NCI-H187 (cell line): ENCODE data around the gene CRIP1.

Experiments used
- DNase-seq, 2 experiments: peaks; one replicate each; lab custom pipeline; 2025; lab: John Stamatoyannopoulos, UW

CRIP1 gene

GRCh38 chr14:105450864-105451720 is 35.6 kb upstream of the CRIP1 start:
- no peak for DNase-seq

- no peak for DNase-seq
Observed at GRCh38 chr14:105452963-105453362, 33.7 kb upstream of the CRIP1 start.

- DNase-seq = no peak
Observed at GRCh38 chr14:105453847-105454246, 32.8 kb upstream of the CRIP1 start.

- DNase-seq = no peak
Observed at GRCh38 chr14:105455086-105455640, 31.5 kb upstream of the CRIP1 start.

GRCh38 chr14:105455766-105456660 is 30.7 kb upstream of the CRIP1 start:
- DNase-seq = no peak

- no peak for DNase-seq
Observed at GRCh38 chr14:105456736-105457617, 29.7 kb upstream of the CRIP1 start.

GRCh38 chr14:105458010-105458409 is 28.7 kb upstream of the CRIP1 start:
- DNase-seq = no peak

GRCh38 chr14:105458571-105458970 is 28.1 kb upstream of the CRIP1 start:
- DNase-seq = no peak

- DNase-seq = no peak
Observed at GRCh38 chr14:105460116-105460515, 26.6 kb upstream of the CRIP1 start.

- DNase-seq = no peak
Observed at GRCh38 chr14:105460616-105461015, 26.1 kb upstream of the CRIP1 start.

GRCh38 chr14:105461903-105462302 is 24.8 kb upstream of the CRIP1 start:
- DNase-seq = no peak

- no peak for DNase-seq
Observed at GRCh38 chr14:105464501-105464900, 22.2 kb upstream of the CRIP1 start.

- DNase-seq = no peak
Observed at GRCh38 chr14:105465209-105466031, 21.3 kb upstream of the CRIP1 start.

- DNase-seq = no peak
Observed at GRCh38 chr14:105466531-105467248, 20.0 kb upstream of the CRIP1 start.

- no peak for DNase-seq
Observed at GRCh38 chr14:105467249-105467941, 19.3 kb upstream of the CRIP1 start.

GRCh38 chr14:105467942-105468471 is 18.7 kb upstream of the CRIP1 start:
- no peak for DNase-seq

- DNase-seq = no peak
Observed at GRCh38 chr14:105468621-105469241, 18.0 kb upstream of the CRIP1 start.

- no peak for DNase-seq
Observed at GRCh38 chr14:105469456-105470349, 17.0 kb upstream of the CRIP1 start.
